ENCODE results near the gene MAGED4B.
"Not testable (repeated sequence)": the region's sequence is repeated elsewhere in the genome, so short reads cannot be mapped to it uniquely, and the experiment has no call there.

MAGED4B gene, protein sequence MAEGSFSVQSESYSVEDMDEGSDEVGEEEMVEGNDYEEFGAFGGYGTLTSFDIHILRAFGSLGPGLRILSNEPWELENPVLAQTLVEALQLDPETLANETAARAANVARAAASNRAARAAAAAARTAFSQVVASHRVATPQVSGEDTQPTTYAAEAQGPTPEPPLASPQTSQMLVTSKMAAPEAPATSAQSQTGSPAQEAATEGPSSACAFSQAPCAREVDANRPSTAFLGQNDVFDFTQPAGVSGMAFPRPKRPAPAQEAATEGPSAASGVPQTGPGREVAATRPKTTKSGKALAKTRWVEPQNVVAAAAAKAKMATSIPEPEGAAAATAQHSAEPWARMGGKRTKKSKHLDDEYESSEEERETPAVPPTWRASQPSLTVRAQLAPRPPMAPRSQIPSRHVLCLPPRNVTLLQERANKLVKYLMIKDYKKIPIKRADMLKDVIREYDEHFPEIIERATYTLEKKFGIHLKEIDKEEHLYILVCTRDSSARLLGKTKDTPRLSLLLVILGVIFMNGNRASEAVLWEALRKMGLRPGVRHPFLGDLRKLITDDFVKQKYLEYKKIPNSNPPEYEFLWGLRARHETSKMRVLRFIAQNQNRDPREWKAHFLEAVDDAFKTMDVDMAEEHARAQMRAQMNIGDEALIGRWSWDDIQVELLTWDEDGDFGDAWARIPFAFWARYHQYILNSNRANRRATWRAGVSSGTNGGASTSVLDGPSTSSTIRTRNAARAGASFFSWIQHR

DNA sequence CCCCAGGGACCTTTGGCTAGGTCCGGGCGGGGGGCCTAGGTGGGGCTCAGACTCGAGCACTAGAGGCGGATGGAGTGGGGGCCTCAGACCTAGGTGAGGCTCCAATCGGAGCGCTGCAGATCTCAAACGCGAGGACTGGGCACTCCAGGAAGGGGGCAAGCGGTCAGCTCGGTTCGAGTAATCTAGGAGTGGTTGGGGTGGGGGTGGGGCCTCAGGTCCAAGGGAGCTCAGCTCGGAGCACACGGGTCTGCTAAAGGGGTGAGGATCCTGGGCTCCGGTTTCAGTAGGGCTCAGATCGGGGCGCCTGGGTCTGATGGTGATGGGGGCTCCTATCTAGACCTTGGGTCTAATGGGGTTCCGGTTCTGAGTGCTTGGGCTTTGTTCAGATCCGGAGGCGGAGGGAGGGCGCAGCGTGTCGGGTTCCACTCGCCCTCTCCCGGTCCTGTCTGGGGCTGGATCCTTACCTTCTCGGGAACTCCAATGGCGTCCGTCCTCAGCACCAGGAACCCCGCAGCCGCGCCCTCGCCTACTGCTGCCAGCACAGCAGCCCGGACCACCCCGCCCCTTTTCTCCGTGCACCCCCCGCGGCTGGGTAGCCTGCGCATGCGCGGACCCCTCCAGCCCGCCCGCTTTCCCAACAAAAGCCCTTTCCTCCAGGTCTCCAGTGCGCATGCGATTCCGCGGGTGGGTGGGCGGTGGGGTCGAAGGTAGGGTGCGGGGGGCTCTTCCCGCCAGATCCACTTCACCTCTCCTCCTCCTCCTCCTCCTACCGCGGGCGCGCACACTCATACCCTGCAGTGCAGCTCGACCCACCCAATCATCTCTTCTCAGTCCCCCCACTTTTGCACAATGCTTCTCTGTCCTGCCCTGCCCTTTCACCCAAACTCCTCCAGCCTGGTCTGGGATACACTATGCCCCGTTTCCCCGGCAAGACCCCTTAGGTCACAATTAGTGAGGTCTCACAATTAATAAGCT, at the start of gene MAGED4B:
MAGED4B (minus strand) TSS at position 518 of the 975 bp plus-strand sequence. CDS start 1,011 bp downstream, outside the sequence.
- DNase-seq, result not testable (repeated sequence)

DNA sequence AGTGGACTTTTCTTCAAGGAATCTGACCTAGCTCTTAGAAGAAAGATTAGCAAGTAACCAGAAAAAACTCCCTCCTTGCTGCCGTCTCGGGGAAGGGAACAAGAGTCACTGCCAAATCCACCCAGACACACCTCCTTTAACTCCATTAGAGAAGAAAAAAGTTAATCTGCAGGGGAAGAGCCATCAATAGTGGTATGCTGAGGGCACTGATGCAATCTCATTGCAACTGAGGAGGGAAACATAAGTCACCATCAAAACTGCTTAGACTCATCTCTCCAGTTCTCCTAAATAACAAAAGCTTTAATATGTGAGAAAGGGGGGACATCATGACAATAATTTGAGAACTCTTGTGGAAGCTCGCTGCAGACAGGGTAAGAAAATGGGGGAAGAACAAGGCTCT, 49.3 kb upstream of the MAGED4B start:
- no peak for DNase-seq

DNA sequence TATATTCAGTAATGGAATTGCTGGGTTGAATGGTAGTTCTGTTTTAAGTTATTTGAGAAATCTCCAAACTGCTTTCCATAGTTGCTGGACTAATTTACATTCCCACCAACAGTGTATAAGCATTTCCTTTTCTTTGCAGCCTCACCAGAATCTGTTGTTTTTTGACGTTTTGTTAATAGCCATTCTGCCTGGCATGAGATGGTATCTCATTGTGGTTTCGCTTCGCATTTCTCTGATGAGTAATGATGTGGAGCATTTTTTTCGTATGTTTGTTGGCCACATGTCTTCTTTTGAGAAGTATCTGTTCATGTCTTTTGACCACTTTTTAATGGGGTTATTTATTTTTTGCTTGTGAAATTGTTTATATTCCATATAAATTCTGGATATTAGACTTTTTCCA, 13.6 kb upstream of the MAGED4B start:
- no peak for DNase-seq

DNA sequence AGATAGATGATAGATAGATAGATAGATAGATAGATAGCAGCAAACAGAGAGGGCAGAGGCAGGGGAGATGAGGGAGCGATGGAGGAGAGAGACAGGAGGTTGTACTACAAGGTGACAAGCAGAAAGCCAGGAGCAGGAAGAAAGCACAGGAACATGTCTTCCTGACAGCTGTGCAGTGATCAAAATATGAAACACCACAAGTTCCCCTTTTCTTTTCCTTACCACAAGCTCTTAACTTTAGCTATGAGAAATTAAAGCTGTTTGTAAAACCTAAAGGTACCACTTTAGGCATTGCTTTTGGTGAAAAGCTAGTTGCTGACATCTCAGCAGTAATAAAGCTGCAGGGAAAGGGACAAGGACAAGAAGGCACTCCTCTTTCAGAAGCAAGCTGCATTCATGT, 9.1 kb upstream of the MAGED4B start:
- no peak for DNase-seq

DNA sequence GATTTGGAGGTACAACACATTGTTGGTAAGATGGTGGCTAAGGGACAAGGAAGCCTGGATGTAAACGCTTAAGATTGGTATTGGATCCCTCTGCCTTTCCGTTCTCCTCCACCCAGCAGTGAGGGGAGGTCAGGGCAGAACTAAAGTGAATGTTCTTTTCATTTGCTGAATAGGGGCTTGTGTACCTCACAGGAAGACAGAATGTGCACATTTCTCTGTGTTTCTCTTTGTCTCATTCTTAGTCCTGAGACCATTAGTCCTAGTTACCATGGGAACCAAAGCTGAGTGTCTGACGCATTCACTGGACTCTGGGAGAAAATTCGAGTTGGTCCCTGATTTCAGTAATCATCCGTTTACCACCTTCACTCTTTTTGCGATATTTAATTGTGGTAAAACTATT, 26.7 kb downstream of the MAGED4B start:
- DNase-seq, result not testable (repeated sequence)

DNA sequence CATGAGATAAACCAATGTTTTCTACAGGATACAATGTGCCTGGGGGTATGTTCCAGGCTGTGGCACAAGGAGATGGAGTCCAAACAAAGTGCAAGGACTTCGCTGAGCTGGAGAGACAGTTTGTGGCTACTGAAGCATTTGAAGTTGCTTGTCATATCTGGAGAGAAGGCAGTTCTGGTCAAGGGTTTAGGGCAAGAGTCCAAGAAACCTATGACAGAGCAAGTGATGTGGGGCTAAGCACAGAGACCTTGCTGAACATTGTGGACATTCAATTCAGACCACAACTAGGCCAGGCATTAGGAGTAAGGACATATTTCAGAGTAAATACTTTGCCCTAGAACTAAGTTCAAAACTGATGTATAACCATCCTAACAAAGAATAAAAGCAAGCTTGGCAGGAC, 34.8 kb downstream of the MAGED4B start:
- DNase-seq, result no peak

DNA sequence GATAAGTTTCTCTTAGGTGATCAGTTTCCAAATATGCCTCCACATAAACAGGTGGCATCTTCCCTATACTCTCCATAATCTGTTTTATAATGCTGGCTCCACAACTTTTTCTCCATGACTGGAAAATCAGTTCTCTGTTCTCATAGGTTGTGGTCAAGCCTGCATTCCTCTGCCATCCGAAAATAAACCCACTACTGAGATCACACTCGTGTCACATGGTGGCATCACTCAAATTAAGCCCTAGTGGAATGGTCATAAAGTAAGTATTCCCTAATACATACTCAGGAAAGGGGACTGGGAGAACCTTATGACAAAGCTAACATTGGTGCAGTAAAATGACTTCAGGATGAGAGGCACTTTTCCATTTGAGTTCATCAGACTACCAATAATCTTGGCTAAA, 37.6 kb downstream of the MAGED4B start:
- DNase-seq, result no peak

DNA sequence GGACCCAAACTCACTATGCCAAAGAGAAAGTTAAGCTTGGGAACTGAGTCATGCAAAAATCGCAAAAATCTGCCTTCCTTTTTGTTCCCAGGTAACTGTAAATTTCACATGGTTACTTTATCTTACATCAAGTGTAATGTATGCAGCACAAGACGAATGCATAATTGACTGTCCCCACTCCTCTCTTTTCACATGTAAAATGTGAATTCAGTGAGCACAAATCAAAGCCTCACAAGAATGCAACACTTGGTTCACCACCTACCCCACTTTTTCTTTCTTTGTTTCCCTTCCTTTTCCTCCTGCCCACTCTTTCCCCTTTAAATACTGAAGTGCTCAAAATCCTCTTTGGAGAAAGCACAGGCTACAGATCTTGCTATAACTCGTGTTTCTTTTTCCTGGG, 53.2 kb downstream of the MAGED4B start:
- DNase-seq, result no peak
